Mesenchymal stem cell (in vitro differentiated cells and primary cell): ENCODE data around the gene SPATA32.
A peak's percentile ranks its signal among the peaks of the same experiment; 100 is the strongest.

Experiments
- DNase-seq: peaks from one replicate; pipeline ENCODE4 v3.0.0-alpha.2; 2013
- H2AFZ ChIP-seq: one replicate; pipeline ENCODE4 v1.6.1; 2013; ENCODE audit warnings: low read depth, mild to moderate bottlenecking, control low read depth, inconsistent platforms, low read length, moderate library complexity
- H2AK5ac ChIP-seq: 2 replicates; pipeline ENCODE4 v1.6.1; 2013; ENCODE audit warnings: low read length, moderate library complexity, mild to moderate bottlenecking, inconsistent platforms; ENCODE audit not compliant: severe bottlenecking
- H2BK120ac ChIP-seq: one replicate; pipeline ENCODE4 v1.6.1; 2013; ENCODE audit warnings: low read depth, mild to moderate bottlenecking, inconsistent platforms, low read length, moderate library complexity
- H2BK12ac ChIP-seq, 2 experiments: one replicate each; pipeline ENCODE4 v1.6.1; 2013; ENCODE audit warnings: inconsistent platforms in 2 of 2, low read length in 2 of 2, mild to moderate bottlenecking in 2 of 2, moderate library complexity in 2 of 2, control low read depth in 1 of 2
- H2BK15ac ChIP-seq: one replicate; pipeline ENCODE4 v1.6.1; 2013; ENCODE audit warnings: mild to moderate bottlenecking, low read depth, inconsistent platforms; ENCODE audit not compliant: poor library complexity, severe bottlenecking
- H2BK5ac ChIP-seq: 2 replicates; pipeline ENCODE4 v1.6.1; 2013; ENCODE audit warnings: low read depth, mild to moderate bottlenecking, low read length, control low read depth, inconsistent platforms; ENCODE audit not compliant: poor library complexity, severe bottlenecking
- H3K14ac ChIP-seq, 2 experiments: one replicate each; pipeline ENCODE4 v1.6.1; 2013; ENCODE audit warnings: inconsistent platforms in 2 of 2, low read length in 2 of 2, control low read depth in 1 of 2, mild to moderate bottlenecking in 1 of 2, moderate library complexity in 1 of 2
- H3K18ac ChIP-seq, 2 experiments: one replicate each; pipeline ENCODE4 v1.6.1; 2013; ENCODE audit warnings: inconsistent platforms in 2 of 2, low read length in 2 of 2, control low read depth in 1 of 2, low read depth in 1 of 2, mild to moderate bottlenecking in 1 of 2
- H3K23ac ChIP-seq, 2 experiments: one replicate each; pipeline ENCODE4 v1.6.1; 2013; ENCODE audit warnings: inconsistent platforms in 2 of 2, low read length in 2 of 2, mild to moderate bottlenecking in 2 of 2, moderate library complexity in 2 of 2, control low read depth in 1 of 2
- H3K27ac ChIP-seq: 2 replicates; pipeline ENCODE4 v1.5.1; 2013; ENCODE audit warnings: mild to moderate bottlenecking, moderate library complexity, low read length, control low read depth, inconsistent platforms; ENCODE audit not compliant: poor library complexity, severe bottlenecking
- H3K27me3 ChIP-seq, 2 experiments: 2 replicates each; pipeline versions ENCODE4 v1.6.1 to v1.7.0; 2013; ENCODE audit warnings: low read length in 2 of 2, mild to moderate bottlenecking in 2 of 2, moderate library complexity in 2 of 2, control low read depth in 1 of 2, inconsistent platforms in 1 of 2; ENCODE audit not compliant: control insufficient read depth in 1 of 2, insufficient read depth in 1 of 2
- H3K36me3 ChIP-seq, 2 experiments: 2 replicates each; pipeline versions ENCODE4 v1.6.1 to v1.7.0; 2013; ENCODE audit warnings: low read length in 2 of 2, control low read depth in 1 of 2, inconsistent platforms in 1 of 2, low read depth in 1 of 2, mild to moderate bottlenecking in 1 of 2; ENCODE audit not compliant: insufficient read depth in 2 of 2, control insufficient read depth in 1 of 2
- H3K4ac ChIP-seq, 2 experiments: one replicate each; pipeline ENCODE4 v1.6.1; 2013; ENCODE audit warnings: inconsistent platforms in 2 of 2, low read length in 2 of 2, mild to moderate bottlenecking in 2 of 2, moderate library complexity in 2 of 2, control low read depth in 1 of 2, low read depth in 1 of 2
- H3K4me1 ChIP-seq: 2 replicates; pipeline ENCODE4 v1.6.1; 2013; ENCODE audit warnings: low read depth, low read length, control low read depth; ENCODE audit not compliant: control insufficient read depth, insufficient read depth
- H3K4me2 ChIP-seq: 2 replicates; pipeline ENCODE4 v1.6.1; 2013; ENCODE audit warnings: low read length, mild to moderate bottlenecking, inconsistent platforms; ENCODE audit not compliant: poor library complexity, severe bottlenecking
- H3K4me3 ChIP-seq, 2 experiments: 2 replicates each; pipeline versions ENCODE4 v1.5.1 to v1.7.0; 2013; ENCODE audit warnings: low read length in 2 of 2, mild to moderate bottlenecking in 2 of 2, control low read depth in 1 of 2, low read depth in 1 of 2; ENCODE audit not compliant: insufficient read depth in 1 of 2
- H3K79me1 ChIP-seq: replicated peaks from 2 replicates; pipeline ENCODE4 v1.6.1; 2013; ENCODE audit warnings: mild to moderate bottlenecking, control low read depth, low read length, inconsistent platforms; ENCODE audit not compliant: poor library complexity, severe bottlenecking
- H3K9ac ChIP-seq: 2 replicates; pipeline ENCODE4 v1.7.0; 2013; ENCODE audit warnings: mild to moderate bottlenecking, low read length, moderate library complexity
- H3K9me3 ChIP-seq: 2 replicates; pipeline ENCODE4 v1.7.0; 2013; ENCODE audit warnings: mild to moderate bottlenecking, low read length; ENCODE audit not compliant: control insufficient read depth
- H4K8ac ChIP-seq: one replicate; pipeline ENCODE4 v1.6.1; 2013; ENCODE audit warnings: inconsistent platforms, mild to moderate bottlenecking, low read length, moderate library complexity
- H4K91ac ChIP-seq: one replicate; pipeline ENCODE4 v1.6.1; 2013; ENCODE audit warnings: mild to moderate bottlenecking, low read length, inconsistent platforms
- WGBS: methylation state at CpG from one replicate; pipeline ENCODE4 v1.1.7; 2013; ENCODE audit warnings: mixed read lengths; 5-methylcytosine and 5-hydroxymethylcytosine counted together

SPATA32 gene

DNA sequence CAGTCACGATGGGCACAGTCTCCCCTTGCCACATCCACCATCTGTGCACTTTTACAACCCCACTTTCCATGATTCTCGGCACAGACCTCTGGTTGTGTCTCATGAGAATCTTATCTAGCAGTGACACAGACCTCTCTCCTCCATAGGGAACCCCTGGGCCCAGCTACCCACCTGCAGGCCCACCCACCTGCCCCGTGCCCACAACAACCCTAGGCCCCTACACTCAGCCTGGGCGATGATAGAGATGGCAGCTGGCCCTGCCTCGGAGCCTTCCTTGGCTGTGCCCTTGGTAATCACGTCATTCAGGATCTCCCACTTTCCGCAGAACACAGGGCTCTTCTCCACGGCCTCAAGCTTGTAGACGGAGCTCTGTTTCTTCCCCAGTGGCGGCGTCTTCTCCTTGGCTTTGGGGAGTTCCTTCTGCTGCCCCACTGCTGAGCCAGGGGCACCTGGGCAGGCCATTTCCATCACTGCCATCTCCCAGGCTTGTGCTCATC is 28.4 kb upstream of the SPATA32 start:
- H3K18ac ChIP-seq, result no peak overlapping the region
- H3K9me3 ChIP-seq, result no peaks in the 10 kb centered on the region
- H4K91ac ChIP-seq, result no peak overlapping the region
- no peak overlapping the region for H2BK120ac ChIP-seq
- H2AK5ac ChIP-seq, result no peak overlapping the region
- H2BK5ac ChIP-seq, result no peak overlapping the region
- H3K23ac ChIP-seq, result no peak overlapping the region
- peaks cover 46 to 64% of the 10 kb centered on the region in 2 experiments for H3K36me3 ChIP-seq
- H3K27ac ChIP-seq, result no peak overlapping the region
- H3K4me1 ChIP-seq, result peaks cover 50% of the 10 kb centered on the region
- H2BK15ac ChIP-seq, result no peak overlapping the region
- no peak overlapping the region for H3K4ac ChIP-seq
- H3K14ac ChIP-seq, result no peak overlapping the region
- no peak overlapping the region for H4K8ac ChIP-seq
- H3K27me3 ChIP-seq, result no peaks in the 10 kb centered on the region
- H2AFZ ChIP-seq, result no peak overlapping the region
- H3K9ac ChIP-seq, result no peak overlapping the region
- 94% methylated on average over 11 of the region's 11 CpGs for WGBS
- no peak overlapping the region for H3K4me3 ChIP-seq
- H3K4me2 ChIP-seq, result no peak overlapping the region
- no peak for DNase-seq
- H3K79me1 ChIP-seq, result peaks cover 3% of the 10 kb centered on the region
- no peak overlapping the region for H2BK12ac ChIP-seq

DNA sequence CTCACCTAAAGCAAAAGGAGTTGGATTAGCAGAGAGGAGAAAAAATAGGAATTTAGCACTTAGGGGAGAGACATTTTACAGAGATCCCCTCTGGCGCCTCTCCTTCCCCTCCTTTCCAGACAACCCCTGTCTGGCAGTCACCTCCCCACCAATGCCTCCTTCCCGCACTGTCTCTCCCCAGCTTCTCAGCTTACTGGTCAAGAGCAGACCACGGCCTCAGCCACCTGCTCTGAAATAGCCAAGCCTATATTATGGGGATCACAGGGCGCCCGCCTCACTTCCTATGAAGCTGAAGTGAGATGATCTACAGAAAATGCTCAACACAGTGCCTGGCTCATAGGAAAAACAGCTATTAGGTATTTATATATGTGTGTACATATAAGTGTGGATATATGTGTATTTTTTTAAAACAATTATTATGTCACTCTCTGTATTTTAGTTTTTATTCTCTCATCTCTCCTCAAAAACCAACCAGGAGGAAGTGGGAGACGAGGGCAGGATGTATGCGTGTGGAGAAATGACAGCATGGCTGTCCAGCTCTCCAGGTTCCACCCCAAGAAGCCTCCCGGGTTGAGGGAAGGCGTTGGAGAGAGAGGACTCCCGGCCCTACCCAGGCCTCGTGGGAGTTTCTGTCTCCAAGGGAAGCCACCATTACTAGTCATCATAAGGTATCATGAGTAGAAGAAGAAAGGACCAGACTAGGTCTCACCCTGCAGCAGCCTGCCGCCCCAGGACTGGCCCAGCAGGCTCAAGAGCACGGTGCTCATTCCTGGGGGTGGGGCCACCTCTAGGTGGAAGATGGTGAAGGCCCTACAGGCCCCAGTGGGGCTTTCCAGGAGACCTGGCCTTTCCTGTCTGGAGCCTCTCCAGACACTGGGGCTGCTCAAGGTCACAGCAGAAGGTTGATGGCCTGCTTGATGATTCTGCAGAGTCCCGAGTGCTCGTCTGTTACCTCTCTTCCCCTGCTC is 27.7 kb upstream of the SPATA32 start:
- Histone ChIP-seq H3K36me3 (peaks cover 54 to 71% of the 10 kb centered on the region in 2 experiments), H3K27me3 (no peaks in the 10 kb centered on the region), H3K79me1 (peaks cover 7% of the 10 kb centered on the region), H4K8ac (no peak overlapping the region), H3K14ac (no peak overlapping the region), H4K91ac (no peak overlapping the region), H3K4me3 (no peak overlapping the region), H2BK12ac (no peak overlapping the region), H3K4me1 (peaks cover 51% of the 10 kb centered on the region), H2BK120ac (no peak overlapping the region), H2BK5ac (no peak overlapping the region), H3K23ac (no peak overlapping the region), H3K18ac (no peak overlapping the region), H3K4ac (no peak overlapping the region), H3K4me2 (no peak overlapping the region), H2AFZ (no peak overlapping the region), H3K27ac (no peak overlapping the region), H3K9ac (no peak overlapping the region), H3K9me3 (no peaks in the 10 kb centered on the region), H2AK5ac (no peak overlapping the region), H2BK15ac (no peak overlapping the region)
- DNase-seq, result no peak
- 97% methylated on average over 12 of the region's 15 CpGs for WGBS

- Histone ChIP-seq H2AFZ (no peak overlapping the region), H3K4me2 (no peak overlapping the region), H3K4me3 (no peak overlapping the region), H3K18ac (no peak overlapping the region), H3K9ac (no peak overlapping the region), H3K9me3 (no peaks in the 10 kb centered on the region), H3K27me3 (no peaks in the 10 kb centered on the region), H3K23ac (no peak overlapping the region), H2BK12ac (no peak overlapping the region), H2BK120ac (no peak overlapping the region), H4K8ac (no peak overlapping the region), H3K4ac (no peak overlapping the region), H2BK15ac (no peak overlapping the region), H3K4me1 (peaks cover 54% of the 10 kb centered on the region), H3K36me3 (peaks cover 61 to 79% of the 10 kb centered on the region in 2 experiments), H3K14ac (no peak overlapping the region), H4K91ac (no peak overlapping the region), H3K79me1 (peaks cover 8% of the 10 kb centered on the region), H2AK5ac (peak overlapping the region; percentile 51), H3K27ac (no peak overlapping the region), H2BK5ac (no peak overlapping the region)
- no peak for DNase-seq
- WGBS, result 89% methylated on average over 10 of the region's 10 CpGs
Measured at GRCh38 chr17:45288825-45289224, 26.9 kb upstream of the SPATA32 start.
